H1 (cell line): ENCODE data around the gene CMPK2. TPM values are rescaled to one million over a fixed set of nuclear protein-coding genes. Genes with fewer than 3 reads are reported as not detected.

Source experiments
- ASH2L ChIP-seq: fragments of 200-600, 300-600 bp; sonication (generic); IDR thresholded peaks from one replicate; pipeline ENCODE4 v1.7.1; 2017; ENCODE audit warnings: low read length
- BACH1 ChIP-seq: IDR thresholded peaks from 2 replicates; pipeline ENCODE4 v1.6.1; 2012; ENCODE audit warnings: low read length, improper control_type of control experiment
- BCL11A ChIP-seq, 2 experiments: IDR thresholded peaks; one replicate each; pipeline ENCODE4 v1.6.1; 2011; ENCODE audit warnings: low read depth in 2 of 2, low read length in 2 of 2, mild to moderate bottlenecking in 2 of 2
- CREB1 ChIP-seq: IDR thresholded peaks from 2 replicates; pipeline ENCODE4 v1.6.1; 2012; ENCODE audit warnings: inconsistent platforms
- CTCF ChIP-seq, 3 experiments: IDR thresholded peaks; 1 replicate in 2 of 3; 2 replicates in 1 of 3; pipeline versions ENCODE4 v1.5.1 to v1.6.1; 2011; ENCODE audit warnings: low read length in 3 of 3, mild to moderate bottlenecking in 3 of 3, inconsistent platforms in 2 of 3, low read depth in 1 of 3, moderate library complexity in 1 of 3; ENCODE audit not compliant: insufficient read depth in 1 of 3; ENCODE audit errors: control extremely low read depth in 1 of 3
- EZH2 ChIP-seq: fragments of 200-600 bp; sonication (generic); IDR thresholded peaks from 2 replicates; pipeline ENCODE4 v1.7.1; 2012; ENCODE audit warnings: low read depth, mild to moderate bottlenecking, moderate library complexity, low read length, inconsistent platforms; ENCODE audit not compliant: severe bottlenecking
- GTF2F1 ChIP-seq: IDR thresholded peaks from 2 replicates; pipeline ENCODE4 v1.6.1; 2012; ENCODE audit warnings: low read depth, low read length, improper control_type of control experiment, borderline replicate concordance
- JUND ChIP-seq: IDR thresholded peaks from 2 replicates; pipeline ENCODE4 v1.6.1; 2011; ENCODE audit warnings: mild to moderate bottlenecking, improper control_type of control experiment, low read length
- MAX ChIP-seq: IDR thresholded peaks from 2 replicates; pipeline ENCODE4 v1.6.1; 2012; ENCODE audit warnings: inconsistent platforms
- NANOG ChIP-seq: IDR thresholded peaks from 2 replicates; pipeline ENCODE4 v1.6.1; 2011; ENCODE audit warnings: low read length, low read depth, mild to moderate bottlenecking, inconsistent platforms; ENCODE audit not compliant: insufficient read depth, poor library complexity, severe bottlenecking
- PHF8 ChIP-seq: fragments of 200-600 bp; sonication (generic); conservative IDR thresholded peaks from 2 replicates; pipeline ENCODE4 v1.7.1; 2012; ENCODE audit warnings: low read depth, mild to moderate bottlenecking, inconsistent platforms, low read length, moderate library complexity
- POLR2A ChIP-seq, 2 experiments: IDR thresholded peaks; 1 replicate in 1 of 2; 2 replicates in 1 of 2; pipeline ENCODE4 v1.6.1; 2011; ENCODE audit warnings: low read depth in 2 of 2, low read length in 2 of 2, mild to moderate bottlenecking in 2 of 2; ENCODE audit errors: control extremely low read depth in 1 of 2
- RBBP5 ChIP-seq: IDR thresholded peaks from 2 replicates; pipeline ENCODE4 v1.7.1; 2012; ENCODE audit warnings: low read depth, mild to moderate bottlenecking, inconsistent platforms, low read length, moderate library complexity, borderline replicate concordance
- RNF2 ChIP-seq: fragments of 200-900, 300-1000 bp; sonication (generic); IDR thresholded peaks from 2 replicates; pipeline ENCODE4 v1.7.1; 2016; ENCODE audit warnings: borderline replicate concordance, low read depth, mild to moderate bottlenecking, antibody characterized with exemption, low read length; ENCODE audit not compliant: poor library complexity, severe bottlenecking; ENCODE audit errors: missing control alignments
- SIN3A ChIP-seq, 2 experiments: IDR thresholded peaks in 1 of 2; conservative IDR thresholded peaks in 1 of 2; 2 replicates each; pipeline ENCODE4 v1.6.1; 2011 to 2012; ENCODE audit warnings: low read length in 2 of 2, improper control_type of control experiment in 1 of 2, low read depth in 1 of 2, mild to moderate bottlenecking in 1 of 2
- SP1 ChIP-seq: IDR thresholded peaks from 2 replicates; pipeline ENCODE4 v1.6.1; 2011; ENCODE audit warnings: low read depth, low read length
- SRF ChIP-seq: IDR thresholded peaks from 2 replicates; pipeline ENCODE4 v1.6.1; 2011; ENCODE audit warnings: mild to moderate bottlenecking, low read depth, low read length, moderate library complexity
- TAF1 ChIP-seq: IDR thresholded peaks from 2 replicates; pipeline ENCODE4 v1.6.1; 2011; ENCODE audit warnings: mild to moderate bottlenecking, low read depth, low read length
- TAF7 ChIP-seq: optimal IDR thresholded peaks from 2 replicates; pipeline ENCODE3; 2011; ENCODE audit warnings: low read depth, mild to moderate bottlenecking, inconsistent platforms, low read length, moderate library complexity, borderline replicate concordance
- USF2 ChIP-seq: IDR thresholded peaks from 2 replicates; pipeline ENCODE4 v1.6.1; 2011; ENCODE audit warnings: low read length, improper control_type of control experiment
- YY1 ChIP-seq: IDR thresholded peaks from 2 replicates; pipeline ENCODE4 v1.6.1; 2011; ENCODE audit warnings: low read depth, mild to moderate bottlenecking, low read length
- ZNF274 ChIP-seq: IDR thresholded peaks from 2 replicates; pipeline ENCODE4 v1.7.0; 2012; ENCODE audit warnings: low read length, borderline replicate concordance; ENCODE audit errors: extremely low read depth
- polyA plus RNA-seq, 7 experiments: library from polyadenylated mRNA; depleted of rRNA in 3 of 7; stranded (reverse) in 5 of 7; unstranded in 2 of 7; fragments of >200 nt in 5 of 7; fragments of 200-250 nt in 2 of 7; gene quantifications; 1 replicate in 5 of 7; 2 replicates in 1 of 7; 4 replicates in 1 of 7; pipeline versions ENCODE4 v1.2.1 to v1.2.3, GENCODE V29; 2011 to 2013; ENCODE audit warnings: missing spikeins in 2 of 7, mixed read lengths in 2 of 7
- total RNA-seq: library from RNA; stranded (reverse); fragmentation: NEBNext Ultra II Directional; extraction: Animal tissue kit (Norgen Biotek cat#: 25700); gene quantifications from 2 replicates; pipeline ENCODE4 v1.2.1, GENCODE V29; 2021

Gene CMPK2
- total and polyA plus RNA-seq, 2 of the 8 experiments (the other 6 are each of a cell fraction or from before 2014, with no cell fraction given), result 0.28 to 0.53 TPM

- TF ChIP-seq SP1 (0 out of 2 replicates have a peak, but pooled peaks have one; percentile 52), TAF7 (no peak), CTCF (IDR thresholded peaks at IDR 0.05; ENCODE audit: control extremely low read depth in 1 of 3, insufficient read depth in 1 of 3, low read depth in 1 of 3, low read length in 3 of 3) (no peak), NANOG (no peak), USF2 (no peak), ZNF274 (no peak), TAF1 (no peak), BCL11A (IDR thresholded peaks at IDR 0.05; ENCODE audit: low read depth in 2 of 2, low read length in 2 of 2) (no peak), SRF (no peak), BACH1 (no peak), ASH2L (peak; percentile 38), RBBP5 (no peak), CREB1 (peak; percentile 40; the same call in 1 of the 2 replicates), SIN3A (conservative IDR thresholded peaks at IDR 0.05 in 1 of 2, IDR thresholded peaks at IDR 0.05 in 1 of 2; ENCODE audit: low read depth in 1 of 2, low read length in 2 of 2) (no peak), YY1 (no peak), GTF2F1 (no peak), RNF2 (no peak), EZH2 (no peak), MAX (peak; percentile 57; the same call in 1 of the 2 replicates), JUND (no peak), PHF8 (no peak), POLR2A (IDR thresholded peaks at IDR 0.05; ENCODE audit: control extremely low read depth in 1 of 2, low read depth in 2 of 2, low read length in 2 of 2) (no peak)
Measured at GRCh38 chr2:6806604-6807003, 59.1 kb downstream of the CMPK2 start (continued).
